Testis (tissue), 3 donors: ENCODE data around the gene LIMD2. TPM values are rescaled to one million over a fixed set of nuclear protein-coding genes. Genes with fewer than 3 reads are reported as not detected.
"Not testable (repeated sequence)": the region's sequence is repeated elsewhere in the genome, so short reads cannot be mapped to it uniquely, and the experiment has no call there.

Experiments used
- DNase-seq: peaks from one replicate; pipeline ENCODE4 v3.0.0-alpha.2; 2019
- H3K27ac ChIP-seq, 2 donors: fragments of 200-600 bp; sonication (generic); one replicate each; pipeline ENCODE4 v1.5.1; 2019
- H3K27me3 ChIP-seq: fragments of 200-600 bp; sonication (generic); one replicate; pipeline ENCODE4 v1.5.1; 2019
- H3K36me3 ChIP-seq: fragments of 200-600 bp; sonication (generic); one replicate; pipeline ENCODE4 v1.5.1; 2017; ENCODE audit warnings: low read depth; ENCODE audit errors: missing control alignments
- H3K4me1 ChIP-seq: fragments of 200-600 bp; sonication (generic); one replicate; pipeline ENCODE4 v1.5.1; 2019
- H3K4me3 ChIP-seq, 2 donors: fragments of 200-600 bp; sonication (generic); one replicate each; pipeline ENCODE4 v1.5.1; 2017 to 2019
- H3K9me3 ChIP-seq: fragments of 200-600 bp; sonication (generic); one replicate; pipeline ENCODE4 v1.5.1; 2017
- POLR2A ChIP-seq: fragments of 450-650 bp; IDR thresholded peaks from one replicate; pipeline ENCODE4 v1.6.1; 2017; ENCODE audit warnings: antibody characterized with exemption, mild to moderate bottlenecking, moderate library complexity
- WGBS, 2 donors: methylation state at CpG; one replicate each; pipeline ENCODE4 v1.1.5; 2018; 5-methylcytosine and 5-hydroxymethylcytosine counted together
- intact Hi-C: fragments of 100-400 bp; cut with DNase I; formaldehyde crosslinking; loops from one replicate; pipeline ENCODE4 v1.15.1; 2023; ENCODE audit warnings: low total_unique reads
- polyA plus RNA-seq: library from polyadenylated mRNA; stranded (reverse); fragments of 350-450 nt; fragmentation: Illumina TruSeq; extraction: RNeasy Lipid Tissue Mini Kit (QIAGEN cat#74804); gene quantifications from one replicate; pipeline ENCODE4 v1.2.3, GENCODE V29; 2014; ENCODE audit warnings: low read depth, low replicate concordance; ENCODE audit not compliant: insufficient read depth
- total RNA-seq, 2 donors: library from RNA; depleted of rRNA; stranded (reverse); fragments of >200 nt; gene quantifications; one replicate each; pipeline ENCODE4 v1.2.3, GENCODE V29; 2016
- TF ChIP-seq, protein P1 (sequence below), 3 experiments: fragments of 450-650 bp in 2 of 3; fragments of 200-600 bp in 1 of 3; sonication (generic) in 1 of 3; IDR thresholded peaks; one replicate each; pipeline ENCODE4 v1.5.1; 2016 to 2019; ENCODE audit warnings: antibody characterized with exemption in 3 of 3, mild to moderate bottlenecking in 2 of 3, moderate library complexity in 1 of 3

Gene LIMD2
- total and polyA plus RNA-seq, 3 donors from 2014 or later = 21.9 to 22.9 (median 22.8) TPM

DNA sequence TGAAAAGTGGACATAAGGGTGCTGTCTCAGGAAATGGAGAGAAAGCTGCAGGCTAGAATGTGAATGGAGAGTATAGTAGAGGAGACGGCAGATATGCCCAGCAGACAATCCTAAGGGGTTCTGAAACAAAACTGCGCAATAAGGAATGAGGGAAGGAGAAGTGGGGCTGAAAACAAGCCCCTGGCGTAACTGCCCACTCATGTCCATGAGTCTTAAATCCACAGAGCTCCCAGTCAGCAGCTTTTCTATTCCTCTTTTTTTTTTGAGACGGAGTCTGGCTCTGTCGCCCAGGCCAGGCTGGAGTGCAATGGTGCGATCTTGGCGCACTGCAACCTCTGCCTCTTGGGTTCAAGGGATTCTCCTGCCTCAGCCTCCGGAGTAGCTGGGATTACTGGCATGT is 35.8 kb upstream of the LIMD2 start:
- intact Hi-C loops = no loop called here
- WGBS, 2 donors = 94 to 96% methylated on average over 8 of the region's 8 CpGs
- no peak overlapping the region for H3K27ac ChIP-seq
- H3K4me1 ChIP-seq = peaks cover 6% of the 10 kb centered on the region
- DNase-seq = no peak
- H3K36me3 ChIP-seq = no peaks in the 10 kb centered on the region
- H3K27me3 ChIP-seq = no peaks in the 10 kb centered on the region
- no peak for TF ChIP-seq POLR2A
- TF ChIP-seq, protein P1, sequence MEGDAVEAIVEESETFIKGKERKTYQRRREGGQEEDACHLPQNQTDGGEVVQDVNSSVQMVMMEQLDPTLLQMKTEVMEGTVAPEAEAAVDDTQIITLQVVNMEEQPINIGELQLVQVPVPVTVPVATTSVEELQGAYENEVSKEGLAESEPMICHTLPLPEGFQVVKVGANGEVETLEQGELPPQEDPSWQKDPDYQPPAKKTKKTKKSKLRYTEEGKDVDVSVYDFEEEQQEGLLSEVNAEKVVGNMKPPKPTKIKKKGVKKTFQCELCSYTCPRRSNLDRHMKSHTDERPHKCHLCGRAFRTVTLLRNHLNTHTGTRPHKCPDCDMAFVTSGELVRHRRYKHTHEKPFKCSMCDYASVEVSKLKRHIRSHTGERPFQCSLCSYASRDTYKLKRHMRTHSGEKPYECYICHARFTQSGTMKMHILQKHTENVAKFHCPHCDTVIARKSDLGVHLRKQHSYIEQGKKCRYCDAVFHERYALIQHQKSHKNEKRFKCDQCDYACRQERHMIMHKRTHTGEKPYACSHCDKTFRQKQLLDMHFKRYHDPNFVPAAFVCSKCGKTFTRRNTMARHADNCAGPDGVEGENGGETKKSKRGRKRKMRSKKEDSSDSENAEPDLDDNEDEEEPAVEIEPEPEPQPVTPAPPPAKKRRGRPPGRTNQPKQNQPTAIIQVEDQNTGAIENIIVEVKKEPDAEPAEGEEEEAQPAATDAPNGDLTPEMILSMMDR (IDR thresholded peaks at IDR 0.05) = no peak
- no peaks in the 10 kb centered on the region for H3K9me3 ChIP-seq
- no peak overlapping the region for H3K4me3 ChIP-seq

DNA sequence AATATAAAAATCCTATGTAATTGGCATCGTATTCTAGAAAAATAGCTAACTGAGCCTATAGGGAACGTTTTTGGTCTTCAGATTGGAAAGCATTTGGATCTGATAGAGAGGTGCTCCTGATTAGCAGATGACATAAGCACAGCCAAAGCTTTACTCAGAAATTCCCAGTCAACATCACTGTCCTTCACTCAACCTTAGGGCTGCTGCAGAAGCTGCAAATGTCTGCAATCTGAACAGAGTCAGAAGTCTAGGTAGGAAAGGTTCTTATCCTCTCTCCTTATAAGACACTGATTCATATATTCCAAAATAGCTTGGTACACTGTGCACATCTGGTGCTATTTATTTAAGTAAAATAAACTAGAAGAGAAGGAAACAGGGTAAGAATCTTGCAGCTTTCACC is 22.5 kb upstream of the LIMD2 start:
- no peaks in the 10 kb centered on the region for H3K4me1 ChIP-seq
- no peaks in the 10 kb centered on the region for H3K36me3 ChIP-seq
- no peak for DNase-seq
- H3K27me3 ChIP-seq = no peaks in the 10 kb centered on the region
- H3K27ac ChIP-seq = no peak overlapping the region
- H3K9me3 ChIP-seq = no peaks in the 10 kb centered on the region
- no peak for TF ChIP-seq POLR2A
- TF ChIP-seq, protein P1 (IDR thresholded peaks at IDR 0.05) = no peak
- no peak overlapping the region for H3K4me3 ChIP-seq
- intact Hi-C loops = no loop called here
- 63 to 88% methylated on average over 2 of the region's 2 CpGs for WGBS, 2 donors

DNA sequence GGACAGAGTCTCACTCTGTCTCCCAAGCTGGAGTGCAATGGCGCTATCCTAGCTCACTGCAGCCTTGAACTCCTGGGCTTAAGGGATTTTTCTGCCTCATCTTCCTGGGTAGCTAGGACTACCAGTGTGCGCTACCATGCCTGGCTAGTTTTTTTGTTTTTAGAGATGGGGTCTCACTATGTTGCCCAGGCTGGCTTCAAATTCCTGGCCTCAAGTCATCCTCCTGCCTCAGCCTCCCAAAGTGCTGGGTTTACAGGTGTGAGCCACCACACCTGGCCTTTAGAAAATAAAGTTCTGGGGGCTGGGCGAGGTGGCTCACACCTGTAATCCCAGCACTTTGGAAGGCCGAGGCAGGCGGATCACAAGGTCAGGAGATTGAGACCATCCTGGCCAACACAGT is 20.3 kb upstream of the LIMD2 start:
- H3K36me3 ChIP-seq, H3K9me3 ChIP-seq, H3K4me1 ChIP-seq, H3K27ac ChIP-seq, intact Hi-C loops, H3K4me3 ChIP-seq, DNase-seq, H3K27me3 ChIP-seq: not testable (repeated sequence)
- WGBS, 2 donors = 95 to 96% methylated on average over 4 to 5 of the region's 5 CpGs

GRCh38 chr17:63718988-63719387 is 19.1 kb upstream of the LIMD2 start:
- Histone ChIP-seq H3K4me1 (no peaks in the 10 kb centered on the region), H3K36me3 (no peaks in the 10 kb centered on the region), H3K27ac (no peak overlapping the region), H3K27me3 (no peaks in the 10 kb centered on the region), H3K4me3 (no peak overlapping the region), H3K9me3 (no peaks in the 10 kb centered on the region)
- 53 to 63% methylated on average over 5 of the region's 5 CpGs for WGBS, 2 donors
- TF ChIP-seq POLR2A = no peak
- TF ChIP-seq, protein P1 (IDR thresholded peaks at IDR 0.05) = no peak
- no peak for DNase-seq
- intact Hi-C loops = no loop called here

- H3K36me3 ChIP-seq = no peaks in the 10 kb centered on the region
- no peak for TF ChIP-seq POLR2A
- TF ChIP-seq, protein P1 (IDR thresholded peaks at IDR 0.05) = no peak
- WGBS, 2 donors = 73 to 81% methylated on average over 3 of the region's 3 CpGs
- H3K27me3 ChIP-seq = no peaks in the 10 kb centered on the region
- H3K9me3 ChIP-seq = no peaks in the 10 kb centered on the region
- H3K27ac ChIP-seq = no peak overlapping the region
- intact Hi-C loops = no loop called here
- no peak overlapping the region for H3K4me3 ChIP-seq
- no peak for DNase-seq
- no peaks in the 10 kb centered on the region for H3K4me1 ChIP-seq
Observed at GRCh38 chr17:63716426-63716825, 16.5 kb upstream of the LIMD2 start.
